HG02759 (cell line): ENCODE measurements around the gene DCLRE1C.
A peak's percentile ranks its signal among the peaks of the same experiment; 100 is the strongest.
"Not testable (repeated sequence)": the region's sequence is repeated elsewhere in the genome, so short reads cannot be mapped to it uniquely, and the experiment has no call there.

Experiments
- ATAC-seq: cut with Tn5 transposase; IDR thresholded peaks from one replicate; pipeline ENCODE4 v1.9.1; 2021; ENCODE audit warnings: mild to moderate bottlenecking, moderate library complexity; ENCODE audit not compliant: unreplicated experiment

Gene DCLRE1C

DNA sequence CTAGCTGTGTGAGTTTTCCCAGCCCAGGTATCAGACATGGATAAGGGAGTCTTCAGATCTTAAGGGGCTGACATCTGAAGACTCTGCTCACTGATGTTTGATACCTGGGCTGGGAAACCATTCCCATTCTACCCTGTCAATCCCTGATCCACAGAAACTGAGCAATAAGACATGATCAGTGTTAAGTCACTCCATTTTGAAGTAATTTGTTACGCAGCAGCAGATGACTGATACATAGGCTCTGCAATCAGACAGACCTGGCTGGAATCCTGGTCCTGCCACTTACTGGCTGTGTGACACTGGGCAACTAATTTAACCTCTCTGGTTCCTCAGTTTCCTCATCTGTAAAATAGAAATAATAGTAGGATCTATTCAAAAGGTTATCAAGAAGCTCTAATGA, 6.6 kb downstream of the DCLRE1C start:
- ATAC-seq, result no peak

DNA sequence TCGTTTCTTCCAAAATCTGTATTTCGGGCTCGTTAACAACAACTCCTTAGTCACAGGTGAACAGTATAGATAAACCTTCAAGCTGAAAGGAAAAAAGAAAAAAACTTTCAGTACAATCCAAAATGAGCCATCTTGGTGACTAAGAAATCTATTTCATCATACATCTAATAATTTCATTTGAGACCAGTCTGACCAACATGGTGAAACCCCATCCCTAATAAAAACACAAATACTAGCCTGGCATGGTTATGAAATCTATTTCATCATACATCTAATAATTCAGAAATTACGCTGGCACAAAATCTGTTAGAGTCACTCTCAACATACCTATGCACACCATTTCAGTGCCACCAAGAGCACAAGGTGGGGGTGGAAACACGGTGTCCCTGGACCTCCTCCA, 8.8 kb downstream of the DCLRE1C start:
- ATAC-seq, result no peak

DNA sequence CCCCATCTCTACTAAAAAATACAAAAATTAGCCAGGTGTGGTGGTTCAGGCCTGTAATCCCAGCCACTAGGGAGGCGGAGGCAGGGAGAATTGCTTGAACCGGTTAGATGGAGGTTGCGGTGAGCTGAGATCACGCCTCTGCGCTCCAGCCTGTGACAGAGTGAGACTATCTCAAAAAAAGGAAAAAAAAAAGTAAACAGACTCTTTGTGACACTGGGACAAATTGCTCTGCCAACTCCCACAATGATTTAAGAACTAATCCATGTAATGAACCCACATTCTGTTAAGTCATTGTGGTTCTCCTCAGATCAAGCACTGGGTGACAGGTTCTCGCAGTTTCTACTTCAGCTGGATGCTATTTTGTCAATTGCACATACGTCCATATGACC, 11.0 kb downstream of the DCLRE1C start:
- ATAC-seq, result not testable (repeated sequence)

DNA sequence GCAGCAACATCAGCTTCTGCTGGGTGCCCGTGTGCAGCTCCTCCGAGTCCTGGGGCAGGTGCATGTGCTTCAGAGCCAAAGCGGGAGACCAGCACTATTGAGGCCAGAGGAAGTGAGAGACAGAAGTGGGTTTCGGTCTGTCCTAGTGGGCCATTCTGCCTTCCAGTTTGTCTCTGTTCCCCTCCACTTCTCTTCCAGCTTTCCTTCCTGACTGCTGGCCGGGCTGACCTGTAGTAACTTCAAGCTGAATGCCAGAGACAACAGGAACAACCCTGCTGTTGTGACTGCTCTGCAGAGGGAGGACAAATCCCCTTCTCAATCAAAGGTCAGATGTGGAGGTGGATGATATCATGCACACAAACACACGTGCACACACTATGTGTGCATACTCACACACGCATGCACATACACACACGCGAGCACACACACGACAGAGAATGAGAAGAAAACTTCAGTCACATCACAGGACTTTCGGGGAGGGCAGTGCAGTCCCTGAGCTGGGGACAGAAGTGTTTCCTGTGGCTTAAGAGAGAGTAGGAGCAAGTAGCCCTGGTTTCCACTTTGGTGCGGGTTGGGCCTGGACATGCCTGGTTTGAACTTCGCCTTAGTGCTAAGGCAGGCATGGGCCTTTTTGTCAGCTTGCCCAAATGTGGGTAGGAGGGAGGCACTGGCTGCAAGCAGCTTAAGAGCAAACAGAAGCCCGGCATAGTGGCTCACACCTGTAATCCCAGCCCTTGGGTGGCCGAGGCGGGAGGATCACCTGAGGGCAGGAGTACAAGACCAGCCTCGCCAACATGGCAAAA, 11.5 kb downstream of the DCLRE1C start:
- ATAC-seq, result peak; percentile 89

- not testable (repeated sequence) for ATAC-seq
Measured at GRCh38 chr10:14938971-14939370, 14.9 kb downstream of the DCLRE1C start.

DNA sequence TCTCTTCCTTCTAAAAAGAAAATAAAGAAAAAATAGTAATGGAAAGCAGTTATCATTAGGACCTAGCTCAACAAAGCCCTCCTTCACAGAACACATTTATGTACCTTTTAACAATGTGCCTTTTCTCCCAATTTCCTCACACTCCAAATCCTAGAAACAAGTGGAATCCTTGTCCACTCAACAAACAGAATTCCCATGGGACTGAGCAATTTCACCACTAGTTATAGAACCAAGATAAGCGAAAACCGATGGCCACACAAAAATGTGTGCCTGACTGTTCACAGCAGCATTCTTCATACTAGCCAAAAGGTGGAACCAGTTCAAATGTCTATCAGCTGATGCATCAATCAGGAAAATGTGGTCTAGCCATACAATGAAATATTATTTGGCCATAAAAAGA, 17.3 kb downstream of the DCLRE1C start:
- no peak for ATAC-seq

- no peak for ATAC-seq
Measured at GRCh38 chr10:14930610-14931009, 23.3 kb downstream of the DCLRE1C start.

DNA sequence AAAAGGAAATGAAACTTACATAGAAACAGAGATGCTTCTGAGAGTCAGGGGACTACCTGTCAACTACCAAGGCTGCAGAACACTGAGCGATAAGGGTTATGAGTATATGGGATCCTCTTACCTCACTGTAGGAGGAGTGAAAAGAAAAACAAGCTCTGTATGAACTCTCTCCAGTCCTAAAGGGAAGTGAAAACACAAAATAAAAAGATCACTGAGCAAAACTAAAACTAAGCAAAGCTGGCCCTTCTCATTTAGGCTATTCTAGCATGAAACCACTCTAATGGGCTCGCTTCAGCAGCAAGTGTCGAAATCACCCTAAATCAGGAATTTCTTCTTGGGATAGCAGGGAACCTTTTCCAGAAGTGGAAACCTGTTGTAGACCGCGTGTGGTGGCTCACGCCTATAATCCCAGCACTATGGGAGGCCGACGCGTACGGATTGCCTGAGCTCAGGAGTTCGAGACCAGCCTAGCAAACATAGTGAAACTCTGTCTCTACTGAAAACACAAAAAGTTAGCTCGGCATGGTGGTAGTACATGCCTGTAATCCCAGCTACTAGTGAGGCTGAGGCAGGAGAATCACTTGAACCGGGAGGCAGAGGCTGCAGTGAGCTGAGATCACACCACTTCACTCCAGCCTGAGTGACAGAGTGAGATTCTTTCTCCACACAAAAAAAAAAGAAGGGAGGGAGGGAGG, 27.0 kb downstream of the DCLRE1C start:
- ATAC-seq, result peak; percentile 94

DNA sequence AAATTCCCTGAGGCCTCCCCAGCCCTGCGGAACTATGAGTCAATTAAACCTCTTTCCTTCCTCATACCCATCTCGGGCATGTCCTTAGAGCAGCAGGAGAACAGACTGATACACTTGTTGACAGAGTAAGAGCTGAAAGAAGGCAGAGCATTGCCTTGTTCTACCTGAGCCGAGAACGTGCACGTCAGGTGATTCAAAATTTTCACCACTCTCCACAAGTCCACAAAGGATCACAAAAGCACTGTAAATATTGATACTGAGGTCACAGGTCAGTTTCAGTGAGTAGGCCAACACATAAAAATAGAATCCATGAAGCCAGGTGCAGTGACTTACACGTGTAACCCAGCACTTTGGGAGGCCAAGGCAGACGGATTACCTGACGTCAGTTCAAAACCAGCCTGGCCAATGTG, 27.8 kb downstream of the DCLRE1C start:
- ATAC-seq, result peak; percentile 19

- ATAC-seq, result no peak
Measured at GRCh38 chr10:14925268-14925667, 28.6 kb downstream of the DCLRE1C start.

DNA sequence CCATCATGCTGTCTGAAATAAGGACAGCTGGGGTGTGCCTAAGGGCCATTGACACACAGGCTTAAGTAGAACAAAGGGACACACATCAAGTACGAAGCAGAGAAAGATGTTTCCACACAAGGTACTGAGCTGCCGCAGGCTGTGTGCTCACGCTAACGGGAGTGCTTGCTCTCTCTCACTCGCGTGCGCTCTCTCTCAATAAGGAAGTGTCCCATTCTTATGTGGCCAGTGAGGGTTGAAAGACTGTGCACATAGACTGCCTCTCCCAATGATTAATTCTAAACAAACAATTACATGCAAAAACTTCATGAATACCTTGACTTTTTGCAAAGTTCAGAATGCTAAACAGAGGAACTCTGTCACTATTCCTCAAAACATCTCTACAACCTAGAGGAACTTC, 29.9 kb downstream of the DCLRE1C start:
- no peak for ATAC-seq

- no peak for ATAC-seq
Measured at GRCh38 chr10:14918964-14919363, 34.9 kb downstream of the DCLRE1C start.

GRCh38 chr10:14917827-14918226, 36.1 kb downstream of the DCLRE1C start:
- no peak for ATAC-seq

DNA sequence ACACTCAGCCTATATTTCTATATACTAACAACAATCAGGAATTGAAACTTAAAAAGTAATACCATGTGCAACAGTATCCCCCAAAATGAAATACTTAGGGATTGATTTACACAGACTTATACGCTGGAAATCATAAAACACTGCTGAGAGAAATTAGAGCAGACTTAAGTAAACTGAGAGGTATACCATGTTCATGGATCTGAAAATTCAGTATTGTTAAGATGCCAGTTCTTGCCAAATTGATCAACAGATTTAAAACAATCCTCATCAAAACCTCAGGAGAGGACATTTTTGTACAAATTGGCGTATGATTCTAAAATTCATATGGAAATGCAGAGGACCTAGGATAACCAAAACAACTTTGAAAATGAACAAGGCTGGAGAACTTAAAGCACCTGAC, 37.3 kb downstream of the DCLRE1C start:
- ATAC-seq, result no peak

DNA sequence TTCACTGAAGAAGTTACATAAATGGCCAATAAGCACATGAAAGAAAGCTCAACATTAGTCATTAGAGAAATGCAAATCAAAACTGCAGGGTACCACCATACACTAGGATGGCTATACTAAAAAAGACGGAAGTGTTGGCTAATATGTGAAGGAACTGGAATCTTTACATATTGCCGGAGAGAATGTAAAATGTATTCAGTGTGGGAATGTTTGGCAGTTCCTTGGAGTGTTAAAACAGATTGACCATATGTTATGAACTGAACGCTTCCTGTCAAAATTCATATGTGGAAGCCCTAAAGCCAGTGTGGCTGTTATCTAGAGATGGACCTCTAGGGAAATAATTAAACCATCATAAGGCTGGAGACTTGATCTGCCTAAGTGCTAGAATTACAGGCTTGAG, 42.1 kb downstream of the DCLRE1C start:
- ATAC-seq, result no peak

DNA sequence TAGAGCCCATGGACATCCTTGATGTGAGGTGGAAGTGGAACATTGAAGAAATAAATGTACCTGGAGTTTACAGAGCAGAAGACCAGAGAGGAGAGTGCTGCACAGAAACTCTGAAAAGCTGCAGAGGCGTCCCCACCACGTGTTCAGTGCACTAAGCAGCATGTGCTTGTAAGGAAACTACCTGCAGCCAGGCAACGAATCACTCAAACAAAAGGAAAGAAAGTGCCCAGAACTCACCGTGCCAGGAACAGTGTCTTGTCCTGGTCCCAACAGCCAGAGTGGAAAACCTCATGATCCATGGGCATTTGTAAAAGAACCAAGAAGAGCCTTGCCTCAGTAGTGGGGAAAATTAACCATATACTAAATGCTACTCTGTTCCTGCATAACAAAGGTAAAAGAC, 42.9 kb downstream of the DCLRE1C start:
- ATAC-seq, result no peak

DNA sequence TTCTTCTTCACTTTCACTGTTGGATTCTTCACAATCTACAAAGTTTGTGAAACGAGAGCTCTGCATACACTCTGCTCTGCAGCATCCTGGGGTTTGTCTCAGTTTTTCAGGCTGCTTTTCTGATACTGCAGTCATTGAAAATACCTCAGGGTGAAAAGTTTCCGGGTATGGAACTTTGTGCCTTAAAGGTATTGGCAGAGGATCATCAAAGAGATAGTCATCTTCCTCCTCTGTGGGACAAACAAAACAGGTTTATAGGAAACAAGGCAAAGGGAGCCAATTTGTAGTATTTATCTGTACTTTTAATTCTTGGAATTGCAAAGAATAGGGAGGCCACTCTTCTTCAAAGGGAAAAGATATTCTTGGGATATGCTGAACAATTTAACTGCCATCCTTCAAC, 44.8 kb downstream of the DCLRE1C start:
- ATAC-seq, result no peak

- not testable (repeated sequence) for ATAC-seq
Measured at GRCh38 chr10:14907591-14907990, 46.3 kb downstream of the DCLRE1C start.

GRCh38 chr10:14906765-14907164, 47.1 kb downstream of the DCLRE1C start:
- no peak for ATAC-seq

DNA sequence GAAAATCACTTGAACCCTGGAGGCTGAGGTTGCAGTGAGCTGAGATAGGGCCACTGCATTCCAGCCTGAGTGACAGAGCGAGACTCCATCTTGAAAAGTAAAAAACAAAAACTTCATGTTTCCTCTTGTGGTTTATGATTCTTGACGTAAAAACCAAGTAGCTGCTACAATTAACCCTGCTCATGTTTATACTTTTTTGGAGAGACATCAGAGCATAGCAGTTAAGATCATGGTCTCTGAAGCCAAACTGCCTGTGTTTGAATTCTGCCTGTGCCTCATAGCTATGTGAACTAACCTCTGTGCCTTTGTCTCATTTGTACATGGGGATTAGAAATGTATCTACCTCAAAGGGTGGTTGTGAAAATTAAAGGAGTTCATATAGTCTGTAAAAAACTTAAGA, 48.0 kb downstream of the DCLRE1C start:
- no peak for ATAC-seq

- ATAC-seq, result no peak
Measured at GRCh38 chr10:14904864-14905263, 49.0 kb downstream of the DCLRE1C start.

DNA sequence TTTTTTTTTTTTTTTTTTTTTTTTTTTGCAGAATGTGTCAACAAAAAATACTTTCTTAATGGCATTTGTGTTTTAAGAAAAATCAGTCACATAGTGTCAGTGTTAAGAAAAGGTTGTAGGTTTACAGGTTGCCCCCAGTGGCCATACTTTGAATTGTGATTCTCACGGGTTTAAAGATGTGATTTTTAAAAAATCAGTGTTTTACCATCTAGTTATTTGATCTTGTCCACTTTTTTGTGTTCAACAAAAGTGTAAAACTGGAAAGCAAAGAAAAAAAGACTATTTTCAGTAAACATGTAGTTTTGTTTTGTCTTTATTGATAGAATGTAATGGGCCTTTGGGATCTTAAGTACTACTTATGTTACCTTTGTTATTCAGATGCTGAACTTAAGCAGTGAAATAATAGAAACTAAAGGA, 49.6 kb downstream of the DCLRE1C start:
- no peak for ATAC-seq
